ENCODE data around the gene CACNA1H.
"Not testable (repeated sequence)": the region's sequence is repeated elsewhere in the genome, so short reads cannot be mapped to it uniquely, and the experiment has no call there.

Gene CACNA1H

GRCh38 chr16:1230471-1231212, 77.7 kb downstream of the CACNA1H start:
- not testable (repeated sequence) for DNase-seq

GRCh38 chr16:1231301-1231700, 78.4 kb downstream of the CACNA1H start:
- not testable (repeated sequence) for DNase-seq

GRCh38 chr16:1232049-1232748, 79.3 kb downstream of the CACNA1H start:
- DNase-seq = not testable (repeated sequence)

GRCh38 chr16:1236659-1237058, 83.8 kb downstream of the CACNA1H start:
- not testable (repeated sequence) for DNase-seq

- DNase-seq = no peak
Measured at GRCh38 chr16:1237990-1238389, 85.1 kb downstream of the CACNA1H start.

- not testable (repeated sequence) for DNase-seq
Measured at GRCh38 chr16:1238909-1239308, 86.0 kb downstream of the CACNA1H start.

GRCh38 chr16:1239575-1239974, 86.7 kb downstream of the CACNA1H start:
- DNase-seq = not testable (repeated sequence)

- not testable (repeated sequence) for DNase-seq
Measured at GRCh38 chr16:1240436-1240835, 87.5 kb downstream of the CACNA1H start, which contains the start of gene TPSAB1. TSS of gene TPSAB1 (plus strand) at chr16:1240705. CDS start at chr16:1240939, 234 bp downstream.

- not testable (repeated sequence) for DNase-seq
Measured at GRCh38 chr16:1241081-1241480, 88.2 kb downstream of the CACNA1H start.

- DNase-seq = not testable (repeated sequence)
Measured at GRCh38 chr16:1243363-1243762, 90.5 kb downstream of the CACNA1H start.

GRCh38 chr16:1243907-1244850, 91.3 kb downstream of the CACNA1H start:
- DNase-seq = not testable (repeated sequence)

GRCh38 chr16:1244881-1245280, 92.0 kb downstream of the CACNA1H start:
- no peak for DNase-seq

GRCh38 chr16:1245452-1246020, 92.6 kb downstream of the CACNA1H start:
- DNase-seq = no peak

GRCh38 chr16:1247903-1248537, 95.1 kb downstream of the CACNA1H start:
- DNase-seq = not testable (repeated sequence)

GRCh38 chr16:1249031-1249755, 96.3 kb downstream of the CACNA1H start:
- not testable (repeated sequence) for DNase-seq

GRCh38 chr16:1253701-1254364, 100.9 kb downstream of the CACNA1H start:
- not testable (repeated sequence) for DNase-seq

- DNase-seq = not testable (repeated sequence)
Measured at GRCh38 chr16:1254821-1255220, 101.9 kb downstream of the CACNA1H start.

- DNase-seq = not testable (repeated sequence)
Measured at GRCh38 chr16:1255276-1256122, 102.6 kb downstream of the CACNA1H start, which contains the start of gene TPSD1. TSS of gene TPSD1 (plus strand) at chr16:1256069. CDS start at chr16:1256281, 212 bp downstream.

GRCh38 chr16:1256296-1256873, 103.5 kb downstream of the CACNA1H start:
- not testable (repeated sequence) for DNase-seq
